WERI-Rb-1 (cell line): ENCODE results near the gene SCN2B.
A peak's percentile ranks its signal among the peaks of the same experiment; 100 is the strongest.

Source experiments
- DNase-seq: peaks from one replicate; pipeline ENCODE4 v3.0.0-alpha.2; 2020
- H3K27ac ChIP-seq: fragments of 250-450 bp; sonication (Bioruptor Pico); 2 replicates; pipeline ENCODE4 v1.5.1; 2020; ENCODE audit warnings: mild to moderate bottlenecking, moderate library complexity
- H3K27me3 ChIP-seq: fragments of 250-450 bp; sonication (Bioruptor Pico); 2 replicates; pipeline ENCODE4 v1.5.1; 2021; ENCODE audit warnings: mild to moderate bottlenecking, low read depth, moderate library complexity; ENCODE audit not compliant: insufficient read depth, severe bottlenecking
- H3K36me3 ChIP-seq: fragments of 250-450 bp; sonication (Bioruptor Pico); 2 replicates; pipeline ENCODE4 v1.5.1; 2020; ENCODE audit warnings: mild to moderate bottlenecking, moderate library complexity
- H3K4me3 ChIP-seq: 2 replicates; pipeline ENCODE4 v1.5.1; 2011; ENCODE audit warnings: low read depth, mild to moderate bottlenecking, control low read depth, low read length
- H3K9me3 ChIP-seq: fragments of 250-450 bp; sonication (Bioruptor Pico); 2 replicates; pipeline ENCODE4 v1.5.1; 2021; ENCODE audit warnings: mild to moderate bottlenecking, moderate library complexity; ENCODE audit not compliant: severe bottlenecking
- CTCF ChIP-seq: IDR thresholded peaks from 2 replicates; pipeline ENCODE4 v1.5.1; 2011; ENCODE audit warnings: low read depth, mild to moderate bottlenecking, control low read depth, inconsistent platforms, low read length

SCN2B gene

GRCh38 chr11:118175031-118175992 lies 1.1 kb downstream of the SCN2B start:
- no peak for DNase-seq
- Histone ChIP-seq H3K27me3 (no peaks in the 10 kb centered on the region), H3K9me3 (no peaks in the 10 kb centered on the region), H3K36me3 (no peaks in the 10 kb centered on the region), H3K27ac (no peak overlapping the region), H3K4me3 (no peak overlapping the region)
- TF ChIP-seq CTCF = no peak

- no peak for TF ChIP-seq CTCF
- Histone ChIP-seq H3K4me3 (no peak overlapping the region), H3K9me3 (no peaks in the 10 kb centered on the region), H3K27me3 (no peaks in the 10 kb centered on the region), H3K36me3 (no peaks in the 10 kb centered on the region), H3K27ac (no peak overlapping the region)
- no peak for DNase-seq
Observed at GRCh38 chr11:118174006-118174567, 2.4 kb downstream of the SCN2B start.

GRCh38 chr11:118172356-118172755 lies 4.1 kb downstream of the SCN2B start:
- no peak for DNase-seq
- H3K27ac ChIP-seq = no peak overlapping the region
- H3K4me3 ChIP-seq = no peak overlapping the region
- no peaks in the 10 kb centered on the region for H3K27me3 ChIP-seq
- no peak for TF ChIP-seq CTCF
- H3K9me3 ChIP-seq = no peaks in the 10 kb centered on the region
- no peaks in the 10 kb centered on the region for H3K36me3 ChIP-seq

GRCh38 chr11:118171269-118172062 lies 5.0 kb downstream of the SCN2B start:
- Histone ChIP-seq H3K4me3 (no peak overlapping the region), H3K27me3 (no peaks in the 10 kb centered on the region), H3K27ac (no peak overlapping the region), H3K9me3 (no peaks in the 10 kb centered on the region), H3K36me3 (no peaks in the 10 kb centered on the region)
- TF ChIP-seq CTCF = peak; percentile 90
- peak; percentile 79 for DNase-seq

GRCh38 chr11:118170882-118171268 lies 5.6 kb downstream of the SCN2B start:
- DNase-seq = no peak
- Histone ChIP-seq H3K36me3 (no peaks in the 10 kb centered on the region), H3K9me3 (no peaks in the 10 kb centered on the region), H3K27me3 (no peaks in the 10 kb centered on the region), H3K4me3 (no peak overlapping the region), H3K27ac (no peak overlapping the region)
- TF ChIP-seq CTCF = no peak
